Testis (tissue), 3 donors: Measurements from ENCODE around the gene GGACT. TPM values are rescaled to one million over a fixed set of nuclear protein-coding genes. Genes with fewer than 3 reads are reported as not detected.

Experiments
- DNase-seq: peaks from one replicate; pipeline ENCODE4 v3.0.0-alpha.2; 2019
- H3K27ac ChIP-seq, 2 donors: fragments of 200-600 bp; sonication (generic); one replicate each; pipeline ENCODE4 v1.5.1; 2019
- H3K27me3 ChIP-seq: fragments of 200-600 bp; sonication (generic); one replicate; pipeline ENCODE4 v1.5.1; 2019
- H3K36me3 ChIP-seq: fragments of 200-600 bp; sonication (generic); one replicate; pipeline ENCODE4 v1.5.1; 2017; ENCODE audit warnings: low read depth; ENCODE audit errors: missing control alignments
- H3K4me1 ChIP-seq: fragments of 200-600 bp; sonication (generic); one replicate; pipeline ENCODE4 v1.5.1; 2019
- H3K4me3 ChIP-seq, 2 donors: fragments of 200-600 bp; sonication (generic); one replicate each; pipeline ENCODE4 v1.5.1; 2017 to 2019
- H3K9me3 ChIP-seq: fragments of 200-600 bp; sonication (generic); one replicate; pipeline ENCODE4 v1.5.1; 2017
- CTCF ChIP-seq, 3 experiments: fragments of 450-650 bp in 2 of 3; fragments of 200-600 bp in 1 of 3; sonication (generic) in 1 of 3; IDR thresholded peaks; one replicate each; pipeline ENCODE4 v1.5.1; 2016 to 2019; ENCODE audit warnings: antibody characterized with exemption in 3 of 3, mild to moderate bottlenecking in 2 of 3, moderate library complexity in 1 of 3
- POLR2A ChIP-seq: fragments of 450-650 bp; IDR thresholded peaks from one replicate; pipeline ENCODE4 v1.6.1; 2017; ENCODE audit warnings: antibody characterized with exemption, mild to moderate bottlenecking, moderate library complexity
- WGBS, 2 donors: methylation state at CpG; one replicate each; pipeline ENCODE4 v1.1.5; 2018; 5-methylcytosine and 5-hydroxymethylcytosine counted together
- intact Hi-C: fragments of 100-400 bp; cut with DNase I; formaldehyde crosslinking; loops from one replicate; pipeline ENCODE4 v1.15.1; 2023; ENCODE audit warnings: low total_unique reads
- polyA plus RNA-seq: library from polyadenylated mRNA; stranded (reverse); fragments of 350-450 nt; fragmentation: Illumina TruSeq; extraction: RNeasy Lipid Tissue Mini Kit (QIAGEN cat#74804); gene quantifications from one replicate; pipeline ENCODE4 v1.2.3, GENCODE V29; 2014; ENCODE audit warnings: low read depth, low replicate concordance; ENCODE audit not compliant: insufficient read depth
- total RNA-seq, 2 donors: library from RNA; depleted of rRNA; stranded (reverse); fragments of >200 nt; gene quantifications; one replicate each; pipeline ENCODE4 v1.2.3, GENCODE V29; 2016

GGACT gene
- total and polyA plus RNA-seq, 3 donors from 2014 or later, result 9.8 to 30.0 (median 18.9) TPM

GRCh38 chr13:100549316-100549715, 39.3 kb downstream of the GGACT start:
- peak overlapping the region; percentile 31 to 85 for H3K27ac ChIP-seq
- H3K27me3 ChIP-seq, result no peaks in the 10 kb centered on the region
- H3K4me1 ChIP-seq, result peaks cover 14% of the 10 kb centered on the region
- no peaks in the 10 kb centered on the region for H3K36me3 ChIP-seq
- no peak for DNase-seq
- no peak overlapping the region for H3K4me3 ChIP-seq
- no peak for TF ChIP-seq CTCF (IDR thresholded peaks at IDR 0.05)
- TF ChIP-seq POLR2A, result no peak
- intact Hi-C loops, result no loop called here
- 79 to 91% methylated on average over 7 to 9 of the region's 9 CpGs for WGBS, 2 donors
- no peaks in the 10 kb centered on the region for H3K9me3 ChIP-seq

- peak; percentile 48 for DNase-seq
Observed at GRCh38 chr13:100547791-100548201, 40.8 kb downstream of the GGACT start.

DNA sequence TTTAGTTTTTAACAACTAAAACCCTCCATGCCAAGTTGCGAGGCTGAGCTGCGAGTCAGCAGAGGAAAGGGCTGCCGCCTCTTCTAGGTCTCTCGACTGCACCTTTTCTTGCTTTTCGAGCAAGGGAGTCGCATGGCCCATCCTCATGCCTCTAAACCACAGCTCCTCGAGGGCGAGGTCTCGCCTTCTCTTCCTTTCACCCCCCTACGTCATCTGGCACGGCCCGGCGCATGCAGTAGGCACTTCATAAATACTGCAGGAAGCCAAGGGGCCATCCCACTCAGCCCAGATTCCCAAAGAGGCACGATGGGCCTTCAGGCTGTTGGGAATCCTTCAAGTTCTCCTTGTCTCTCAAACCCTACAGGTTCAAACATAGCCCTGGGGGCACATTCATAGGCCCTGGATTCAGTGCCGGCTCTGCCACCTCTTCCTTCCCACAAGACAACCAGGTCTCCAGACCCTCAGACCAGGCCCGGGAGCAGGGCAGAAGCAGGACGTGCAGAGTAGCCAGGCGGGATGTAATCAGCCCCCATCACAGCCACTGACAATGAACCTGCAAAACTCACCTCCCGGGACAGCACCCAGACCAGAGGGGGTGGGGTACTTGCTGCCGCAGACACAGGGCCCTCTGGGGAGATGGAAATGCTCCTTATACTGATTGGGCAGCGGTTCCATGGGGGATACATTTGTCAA, 41.7 kb downstream of the GGACT start:
- WGBS, 2 donors, result 91 to 97% methylated on average over 21 of the region's 21 CpGs
- DNase-seq, result no peak

More at GRCh38 chr13:100547791-100548201, 40.8 kb downstream of the GGACT start:
- TF ChIP-seq CTCF (IDR thresholded peaks at IDR 0.05), result no peak
- TF ChIP-seq POLR2A, result no peak
- intact Hi-C loops, result no loop called here
- H3K27ac ChIP-seq, result peak overlapping the region; percentile 47 to 85
- H3K9me3 ChIP-seq, result no peaks in the 10 kb centered on the region
- no peaks in the 10 kb centered on the region for H3K36me3 ChIP-seq
- no peak overlapping the region for H3K4me3 ChIP-seq
- H3K4me1 ChIP-seq, result peaks cover 14% of the 10 kb centered on the region
- no peaks in the 10 kb centered on the region for H3K27me3 ChIP-seq
- 55 to 56% methylated on average over 8 to 9 of the region's 9 CpGs for WGBS, 2 donors

DNA sequence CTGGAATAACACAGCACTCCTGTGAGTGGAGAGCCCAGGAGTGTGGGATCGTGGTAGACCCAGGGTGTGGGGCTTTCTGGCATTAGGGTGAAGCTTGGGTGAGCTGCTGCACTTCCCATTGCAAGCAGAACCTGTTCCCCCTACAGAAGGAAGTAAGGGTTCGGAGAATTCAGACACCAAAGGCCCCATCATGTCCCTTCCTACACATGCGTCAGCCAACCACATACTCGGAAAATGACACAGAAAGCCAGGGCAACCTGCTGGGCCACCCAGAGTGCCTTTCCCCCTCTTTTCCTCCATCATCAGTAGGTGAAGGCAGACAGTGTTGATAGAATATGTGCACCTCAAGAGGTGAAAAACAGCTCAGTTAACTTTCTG, 42.9 kb downstream of the GGACT start:
- no peak for TF ChIP-seq POLR2A
- no peak for TF ChIP-seq CTCF (IDR thresholded peaks at IDR 0.05)
- H3K4me3 ChIP-seq, result no peak overlapping the region
- H3K9me3 ChIP-seq, result no peaks in the 10 kb centered on the region
- DNase-seq, result no peak
- peak overlapping the region in 1 of 2 donors; percentile 42 for H3K27ac ChIP-seq
- no peaks in the 10 kb centered on the region for H3K27me3 ChIP-seq
- H3K36me3 ChIP-seq, result no peaks in the 10 kb centered on the region
- H3K4me1 ChIP-seq, result peaks cover 14% of the 10 kb centered on the region
- intact Hi-C loops, result no loop called here
- WGBS, 2 donors, result 88 to 95% methylated on average over 4 of the region's 4 CpGs

More for the DNA sequence above, 41.7 kb downstream of the GGACT start:
- Histone ChIP-seq H3K27ac (peak overlapping the region; percentile 47 to 85), H3K27me3 (no peaks in the 10 kb centered on the region), H3K4me1 (peaks cover 14% of the 10 kb centered on the region), H3K9me3 (no peaks in the 10 kb centered on the region), H3K4me3 (no peak overlapping the region), H3K36me3 (no peaks in the 10 kb centered on the region)
- TF ChIP-seq CTCF (IDR thresholded peaks at IDR 0.05), result no peak
- no peak for TF ChIP-seq POLR2A
- intact Hi-C loops, result no loop called here
